Vagina (tissue), 2 donors: ENCODE measurements around the gene PITPNM1. TPM values are rescaled to one million over a fixed set of nuclear protein-coding genes. Genes with fewer than 3 reads are reported as not detected.

Experiments
- DNase-seq, 2 donors: peaks; one replicate each; pipeline ENCODE4 v3.0.0-alpha.2; 2017; ENCODE audit errors: extremely low spot score in 2 of 2
- H3K27ac ChIP-seq: fragments of 200-600 bp; sonication (generic); one replicate; pipeline ENCODE4 v1.5.1; 2019
- H3K27me3 ChIP-seq: fragments of 200-600 bp; sonication (generic); one replicate; pipeline ENCODE4 v1.5.1; 2019
- H3K36me3 ChIP-seq, 2 donors: fragments of 200-600 bp; sonication (generic); one replicate each; pipeline ENCODE4 v1.5.1; 2017 to 2019
- H3K4me1 ChIP-seq: fragments of 200-600 bp; sonication (generic); one replicate; pipeline ENCODE4 v1.5.1; 2019
- H3K4me3 ChIP-seq, 2 donors: fragments of 200-600 bp; sonication (generic); 1 replicate in 1 of 2; 2 replicates in 1 of 2; pipeline ENCODE4 v1.5.1; 2016 to 2019
- H3K9me3 ChIP-seq: fragments of 200-600 bp; sonication (generic); one replicate; pipeline ENCODE4 v1.5.1; 2019
- POLR2A ChIP-seq, 2 donors: fragments of 450-650 bp; IDR thresholded peaks; one replicate each; pipeline ENCODE4 v1.6.1; 2017; ENCODE audit warnings: antibody characterized with exemption in 2 of 2, mild to moderate bottlenecking in 2 of 2, moderate library complexity in 2 of 2
- POLR2AphosphoS5 ChIP-seq, 2 donors: sonication (generic); formaldehyde crosslinking; IDR thresholded peaks; one replicate each; pipeline ENCODE4 v1.9.0; 2017; ENCODE audit warnings: antibody characterized with exemption in 2 of 2, mild to moderate bottlenecking in 2 of 2, low read depth in 1 of 2; ENCODE audit not compliant: insufficient read depth in 1 of 2
- intact Hi-C: fragments of 100-400 bp; cut with DNase I; formaldehyde crosslinking; loops from one replicate; pipeline ENCODE4 v1.15.1; 2023
- microRNA-seq: library from miRNA; unstranded; fragments of <30 nt; microRNA quantifications from one replicate; pipeline ENCODE4, GENCODE V29; 2017; ENCODE audit warnings: borderline number of aligned reads, borderline replicate concordance
- small RNA-seq: library from RNA; depleted of rRNA; stranded (forward); fragments of <200 nt; gene quantifications from one replicate; pipeline ENCODE3, GENCODE V24; 2016
- total RNA-seq: library from RNA; depleted of rRNA; stranded (reverse); fragments of >200 nt; gene quantifications from one replicate; pipeline ENCODE4 v1.2.3, GENCODE V29; 2016
- TF ChIP-seq, protein P1 (sequence below), 3 experiments: fragments of 450-650 bp in 2 of 3; fragments of 200-600 bp in 1 of 3; sonication (generic) in 1 of 3; IDR thresholded peaks; one replicate each; pipeline ENCODE4 v1.5.1; 2017 to 2019; ENCODE audit warnings: antibody characterized with exemption in 3 of 3, mild to moderate bottlenecking in 2 of 3, moderate library complexity in 2 of 3

The PITPNM1 gene
- total RNA-seq, 1 donor from 2014 or later: 21.9 TPM

GRCh38 chr11:67442504-67443404 is 62.4 kb downstream of the PITPNM1 start:
- no peak for DNase-seq
- TF ChIP-seq POLR2A (IDR thresholded peaks at IDR 0.05) (no peak), POLR2AphosphoS5 (IDR thresholded peaks at IDR 0.05; ENCODE audit: insufficient read depth in 1 of 2, low read depth in 1 of 2) (no peak)
- TF ChIP-seq, protein P1, sequence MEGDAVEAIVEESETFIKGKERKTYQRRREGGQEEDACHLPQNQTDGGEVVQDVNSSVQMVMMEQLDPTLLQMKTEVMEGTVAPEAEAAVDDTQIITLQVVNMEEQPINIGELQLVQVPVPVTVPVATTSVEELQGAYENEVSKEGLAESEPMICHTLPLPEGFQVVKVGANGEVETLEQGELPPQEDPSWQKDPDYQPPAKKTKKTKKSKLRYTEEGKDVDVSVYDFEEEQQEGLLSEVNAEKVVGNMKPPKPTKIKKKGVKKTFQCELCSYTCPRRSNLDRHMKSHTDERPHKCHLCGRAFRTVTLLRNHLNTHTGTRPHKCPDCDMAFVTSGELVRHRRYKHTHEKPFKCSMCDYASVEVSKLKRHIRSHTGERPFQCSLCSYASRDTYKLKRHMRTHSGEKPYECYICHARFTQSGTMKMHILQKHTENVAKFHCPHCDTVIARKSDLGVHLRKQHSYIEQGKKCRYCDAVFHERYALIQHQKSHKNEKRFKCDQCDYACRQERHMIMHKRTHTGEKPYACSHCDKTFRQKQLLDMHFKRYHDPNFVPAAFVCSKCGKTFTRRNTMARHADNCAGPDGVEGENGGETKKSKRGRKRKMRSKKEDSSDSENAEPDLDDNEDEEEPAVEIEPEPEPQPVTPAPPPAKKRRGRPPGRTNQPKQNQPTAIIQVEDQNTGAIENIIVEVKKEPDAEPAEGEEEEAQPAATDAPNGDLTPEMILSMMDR (IDR thresholded peaks at IDR 0.05): no peak
- intact Hi-C loops: no loop called here
- H3K27ac ChIP-seq: peak overlapping the region; percentile 94
- H3K27me3 ChIP-seq: no peaks in the 10 kb centered on the region
- H3K36me3 ChIP-seq: peaks cover 0 to 28% of the 10 kb centered on the region in 2 donors
- H3K4me1 ChIP-seq: peaks cover 44% of the 10 kb centered on the region
- H3K4me3 ChIP-seq: peak overlapping the region; percentile 76 to 87
- H3K9me3 ChIP-seq: no peaks in the 10 kb centered on the region

Small RNAs within 50 kb of the gene (microRNA-seq; reads per million reads assigned to microRNA genes)
- gene MIR6752: not detected

Small RNAs within 50 kb of the gene (small RNA-seq; reads per million reads assigned to genes)
- not detected for gene MIR6752

Other genes starting within 250 kb of the PITPNM1 start
- gene GRK2, start 238.9 kb downstream of the PITPNM1 start, total RNA-seq: 100 TPM
- gene ANKRD13D, start 216.1 kb downstream of the PITPNM1 start, total RNA-seq: 62.9 TPM
- gene SSH3, start 201.8 kb downstream of the PITPNM1 start, total RNA-seq: 98.0 TPM
- 80.0 TPM for gene POLD4, start 151.8 kb downstream of the PITPNM1 start, total RNA-seq
- 20.6 TPM for gene CLCF1, start 131.8 kb downstream of the PITPNM1 start, total RNA-seq
- 20.6 TPM for gene RAD9A, start 113.4 kb downstream of the PITPNM1 start, total RNA-seq
- 102 TPM for gene PPP1CA, start 103.5 kb downstream of the PITPNM1 start, total RNA-seq
- 6.6 TPM for gene TBC1D10C, start 101.3 kb downstream of the PITPNM1 start, total RNA-seq
- 1.7 TPM for gene CARNS1, start 89.7 kb downstream of the PITPNM1 start, total RNA-seq
- 50.6 TPM for gene RPS6KB2, start 76.9 kb downstream of the PITPNM1 start, total RNA-seq
- gene PTPRCAP, start 67.7 kb downstream of the PITPNM1 start, total RNA-seq: 18.2 TPM
- gene CORO1B, start 61.9 kb downstream of the PITPNM1 start, total RNA-seq: 70.7 TPM
- gene GPR152, start 52.6 kb downstream of the PITPNM1 start, total RNA-seq: not detected
- gene CABP4, start 50.0 kb downstream of the PITPNM1 start, total RNA-seq: 0.98 TPM
- gene TMEM134, start 36.1 kb downstream of the PITPNM1 start, total RNA-seq: 88.6 TPM
- 82.7 TPM for gene AIP, start 22.3 kb downstream of the PITPNM1 start, total RNA-seq
- gene CDK2AP2, start 2.8 kb upstream of the PITPNM1 start, total RNA-seq: 46.4 TPM
- gene CABP2, start 18.1 kb upstream of the PITPNM1 start, total RNA-seq: not detected
- 2,739 TPM for gene GSTP1, start 78.4 kb upstream of the PITPNM1 start, total RNA-seq
- 254 TPM for gene NDUFV1, start 101.6 kb upstream of the PITPNM1 start, total RNA-seq
- gene NUDT8, start 124.6 kb upstream of the PITPNM1 start, total RNA-seq: 23.8 TPM
- gene TBX10, start 134.4 kb upstream of the PITPNM1 start, total RNA-seq: not detected
- gene ACY3, start 145.4 kb upstream of the PITPNM1 start, total RNA-seq: not detected
- gene ALDH3B2, start 169.3 kb upstream of the PITPNM1 start, total RNA-seq: 19.9 TPM